Mesendoderm (in vitro differentiated cells): Measurements from ENCODE around the gene PLPPR2.
A peak's percentile ranks its signal among the peaks of the same experiment; 100 is the strongest.
"Not testable (repeated sequence)": the region's sequence is repeated elsewhere in the genome, so short reads cannot be mapped to it uniquely, and the experiment has no call there.

Source experiments
- DNase-seq: peaks from one replicate; pipeline ENCODE4 v3.0.0; 2013
- H2AK5ac ChIP-seq: 2 replicates; pipeline ENCODE4 v1.6.1; 2013; ENCODE audit warnings: low read length, inconsistent platforms
- H2BK120ac ChIP-seq: 2 replicates; pipeline ENCODE4 v1.6.1; 2013; ENCODE audit warnings: low read depth, mild to moderate bottlenecking, low read length, moderate library complexity, mixed read lengths
- H2BK15ac ChIP-seq: replicated peaks from 2 replicates; pipeline ENCODE4 v1.6.1; 2013; ENCODE audit warnings: low read depth, mild to moderate bottlenecking, moderate library complexity
- H2BK5ac ChIP-seq: 2 replicates; pipeline ENCODE4 v1.6.1; 2013; ENCODE audit warnings: low read length, inconsistent platforms
- H3K18ac ChIP-seq: 2 replicates; pipeline ENCODE4 v1.6.1; 2013; ENCODE audit warnings: mild to moderate bottlenecking, low read length, mixed read lengths
- H3K23ac ChIP-seq: one replicate; pipeline ENCODE4 v1.6.1; 2013; ENCODE audit warnings: low read length
- H3K27ac ChIP-seq: 2 replicates; pipeline ENCODE4 v1.5.1; 2013; ENCODE audit warnings: low read depth, mild to moderate bottlenecking, inconsistent platforms, low read length, moderate library complexity
- H3K27me3 ChIP-seq: 2 replicates; pipeline ENCODE4 v1.6.1; 2013; ENCODE audit warnings: low read length, control low read depth, mild to moderate bottlenecking, inconsistent platforms; ENCODE audit not compliant: insufficient read depth, poor library complexity
- H3K36me3 ChIP-seq: 2 replicates; pipeline ENCODE4 v1.6.1; 2013; ENCODE audit warnings: low read length, inconsistent platforms; ENCODE audit not compliant: control insufficient read depth, insufficient read depth
- H3K4ac ChIP-seq: one replicate; pipeline ENCODE4 v1.6.1; 2013; ENCODE audit warnings: low read depth, mild to moderate bottlenecking, low read length, moderate library complexity
- H3K4me1 ChIP-seq: 2 replicates; pipeline ENCODE4 v1.6.1; 2013; ENCODE audit warnings: low read depth, low read length, inconsistent platforms; ENCODE audit not compliant: control insufficient read depth
- H3K4me2 ChIP-seq: 2 replicates; pipeline ENCODE4 v1.6.1; 2013; ENCODE audit warnings: low read length
- H3K4me3 ChIP-seq: 2 replicates; pipeline ENCODE4 v1.5.1; 2013; ENCODE audit warnings: mild to moderate bottlenecking, low read length
- H3K56ac ChIP-seq: one replicate; pipeline ENCODE4 v1.6.1; 2013; ENCODE audit warnings: low read length
- H3K79me1 ChIP-seq: 2 replicates; pipeline ENCODE4 v1.6.1; 2013; ENCODE audit warnings: low read length, inconsistent platforms
- H3K79me2 ChIP-seq: 2 replicates; pipeline ENCODE4 v1.6.1; 2013; ENCODE audit warnings: mild to moderate bottlenecking, low read length; ENCODE audit not compliant: control insufficient read depth, insufficient read depth
- H3K9ac ChIP-seq: 2 replicates; pipeline ENCODE4 v1.6.1; 2013; ENCODE audit warnings: low read length, inconsistent platforms
- H4K5ac ChIP-seq: one replicate; pipeline ENCODE4 v1.6.1; 2013; ENCODE audit warnings: low read length
- H4K8ac ChIP-seq: one replicate; pipeline ENCODE4 v1.6.1; 2013; ENCODE audit warnings: low read depth, mild to moderate bottlenecking, control low read depth, low read length, moderate library complexity
- WGBS: extraction: QIAGEN DNeasy Blood & Tissue Kit; methylation state at CpG from one replicate; pipeline ENCODE4 v1.1.7; 2013; ENCODE audit warnings: low lambda C conversion rate, missing lambda C conversion rate; ENCODE audit not compliant: insufficient coverage; ENCODE audit errors: extremely low coverage; 5-methylcytosine and 5-hydroxymethylcytosine counted together

Gene PLPPR2

GRCh38 chr19:11346104-11346940 is 8.9 kb upstream of the PLPPR2 start, which contains the start of the genes CCDC159 and TMEM205:
CCDC159 (plus strand) TSS chr19:11346519; CDS start chr19:11346607, 88 bp downstream.
TMEM205 (minus strand) TSS chr19:11346268; CDS start chr19:11345619, 649 bp downstream.
- Histone ChIP-seq H4K5ac (no peak within 1 kb of the TSS), H2BK120ac (no peak within 1 kb of the TSS), H3K79me1 (peaks cover 2% of the 10 kb centered on the region), H3K56ac (peak within 1 kb of the TSS; percentile 91), H3K4ac (no peak within 1 kb of the TSS), H4K8ac (no peak within 1 kb of the TSS), H3K9ac (peak within 1 kb of the TSS; percentile 85), H3K23ac (peak within 1 kb of the TSS; percentile 57), H3K4me1 (peaks cover 6% of the 10 kb centered on the region), H2AK5ac (no peak within 1 kb of the TSS), H3K18ac (no peak within 1 kb of the TSS), H3K36me3 (no peaks in the 10 kb centered on the region), H2BK15ac (no peak within 1 kb of the TSS), H2BK5ac (no peak within 1 kb of the TSS), H3K27ac (peak within 1 kb of the TSS; percentile 43), H3K4me3 (peak within 1 kb of the TSS; percentile 88), H3K4me2 (peak within 1 kb of the TSS; percentile 86), H3K79me2 (no peaks in the 10 kb centered on the region), H3K27me3 (no peaks in the 10 kb centered on the region)
- no CpG with 5 or more reads among the region's 50 CpGs for WGBS
- peak; percentile 100 for DNase-seq

GRCh38 chr19:11347546-11348039 is 7.6 kb upstream of the PLPPR2 start:
- no peak overlapping the region for H3K18ac ChIP-seq
- no peaks in the 10 kb centered on the region for H3K79me2 ChIP-seq
- no peak overlapping the region for H2BK15ac ChIP-seq
- DNase-seq = no peak
- H3K36me3 ChIP-seq = no peaks in the 10 kb centered on the region
- peaks cover 2% of the 10 kb centered on the region for H3K79me1 ChIP-seq
- H2BK5ac ChIP-seq = no peak overlapping the region
- no peak overlapping the region for H2BK120ac ChIP-seq
- no peak overlapping the region for H3K4ac ChIP-seq
- no peak overlapping the region for H4K8ac ChIP-seq
- no peak overlapping the region for H3K4me3 ChIP-seq
- H3K27ac ChIP-seq = no peak overlapping the region
- H3K4me1 ChIP-seq = peaks cover 6% of the 10 kb centered on the region
- no peak overlapping the region for H2AK5ac ChIP-seq
- H3K4me2 ChIP-seq = no peak overlapping the region
- H3K23ac ChIP-seq = no peak overlapping the region
- WGBS = no CpG with 5 or more reads among the region's 7 CpGs
- H3K27me3 ChIP-seq = no peaks in the 10 kb centered on the region
- H4K5ac ChIP-seq = no peak overlapping the region
- H3K56ac ChIP-seq = no peak overlapping the region
- no peak overlapping the region for H3K9ac ChIP-seq

GRCh38 chr19:11349171-11349570 is 6.1 kb upstream of the PLPPR2 start:
- Histone ChIP-seq H3K4me1 (peaks cover 6% of the 10 kb centered on the region), H2BK5ac (no peak overlapping the region), H2AK5ac (no peak overlapping the region), H2BK120ac (no peak overlapping the region), H2BK15ac (no peak overlapping the region), H3K4ac (no peak overlapping the region), H3K56ac (no peak overlapping the region), H3K36me3 (no peaks in the 10 kb centered on the region), H3K9ac (no peak overlapping the region), H3K4me2 (no peak overlapping the region), H3K79me1 (peaks cover 2% of the 10 kb centered on the region), H3K27ac (no peak overlapping the region), H3K79me2 (no peaks in the 10 kb centered on the region), H4K8ac (no peak overlapping the region), H3K4me3 (no peak overlapping the region), H3K18ac (no peak overlapping the region), H4K5ac (no peak overlapping the region), H3K23ac (no peak overlapping the region), H3K27me3 (no peaks in the 10 kb centered on the region)
- WGBS = no CpG with 5 or more reads among the region's 4 CpGs
- no peak for DNase-seq

DNA sequence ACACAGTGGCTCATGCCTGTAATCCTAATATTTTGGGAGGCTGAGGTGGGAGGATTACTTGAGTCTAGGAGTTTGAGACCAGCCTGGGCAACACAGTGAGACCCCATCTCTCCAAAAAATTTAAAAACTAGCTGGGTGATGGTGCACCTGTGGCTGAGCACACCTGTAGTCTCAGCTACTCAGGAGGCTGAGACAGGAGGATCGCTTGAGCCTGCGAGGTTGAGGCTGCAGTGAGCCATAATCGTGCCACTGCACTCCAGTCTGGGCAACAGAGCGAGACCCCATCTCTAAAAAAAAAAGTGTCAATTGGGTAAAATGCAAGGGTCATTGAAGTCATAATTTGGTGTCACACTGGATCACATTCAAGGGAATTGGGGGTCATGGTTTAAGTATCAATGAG is 1.1 kb upstream of the PLPPR2 start:
- not testable (repeated sequence) for H3K9ac ChIP-seq, H2BK120ac ChIP-seq, H3K4me3 ChIP-seq, H3K4me1 ChIP-seq, H3K23ac ChIP-seq, H3K4me2 ChIP-seq, H3K4ac ChIP-seq, H2BK5ac ChIP-seq, H3K27ac ChIP-seq, H2BK15ac ChIP-seq, H4K5ac ChIP-seq, DNase-seq, H3K27me3 ChIP-seq, H3K18ac ChIP-seq, H3K79me2 ChIP-seq, H2AK5ac ChIP-seq, H3K56ac ChIP-seq, H3K79me1 ChIP-seq, H4K8ac ChIP-seq, H3K36me3 ChIP-seq
- WGBS = no CpG with 5 or more reads among the region's 4 CpGs

DNA sequence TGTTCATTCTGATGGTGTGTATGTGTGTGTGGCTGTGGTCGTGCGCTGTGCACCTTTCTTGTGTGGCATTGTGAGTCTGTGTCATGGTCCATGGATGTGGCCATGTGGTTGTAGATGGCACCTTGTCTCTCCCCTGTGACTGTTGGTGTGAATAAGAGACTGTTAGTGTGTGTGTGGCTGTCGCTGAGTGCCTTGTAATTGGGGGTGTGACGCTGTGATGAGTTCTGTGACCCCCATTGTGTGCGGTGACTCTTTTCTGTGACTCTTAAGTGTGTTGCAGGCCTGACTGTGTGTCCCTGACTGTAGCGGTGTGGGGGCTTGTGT is 804 bp downstream of the PLPPR2 start:
- no CpG with 5 or more reads among the region's 6 CpGs for WGBS
- H3K79me2 ChIP-seq = no peaks in the 10 kb centered on the region
- DNase-seq = no peak
- H2BK120ac ChIP-seq = no peak overlapping the region
- no peak overlapping the region for H2BK15ac ChIP-seq
- no peak overlapping the region for H3K4me2 ChIP-seq
- H3K56ac ChIP-seq = peak overlapping the region; percentile 65
- H3K18ac ChIP-seq = no peak overlapping the region
- H3K4me1 ChIP-seq = peaks cover 3% of the 10 kb centered on the region
- H3K4ac ChIP-seq = no peak overlapping the region
- no peak overlapping the region for H3K4me3 ChIP-seq
- H3K79me1 ChIP-seq = no peaks in the 10 kb centered on the region
- no peak overlapping the region for H3K27ac ChIP-seq
- no peaks in the 10 kb centered on the region for H3K36me3 ChIP-seq
- H3K23ac ChIP-seq = no peak overlapping the region
- no peak overlapping the region for H3K9ac ChIP-seq
- H2BK5ac ChIP-seq = no peak overlapping the region
- no peak overlapping the region for H2AK5ac ChIP-seq
- no peaks in the 10 kb centered on the region for H3K27me3 ChIP-seq
- H4K8ac ChIP-seq = no peak overlapping the region
- no peak overlapping the region for H4K5ac ChIP-seq
